Panc1 (cell line): ENCODE measurements around the gene SNAP25. TPM values are rescaled to one million over a fixed set of nuclear protein-coding genes. Genes with fewer than 3 reads are reported as not detected.

ENCODE experiments used
- ATAC-seq: fragments of 200-7000 bp; cut with Tn5 transposase; 2 replicates; pipeline ENCODE4 v1.9.1; 2020; ENCODE audit warnings: mild to moderate bottlenecking, moderate library complexity
- BruUV-seq: library from RNA; stranded (reverse); fragments of 400-500 nt; replicated peaks from 2 replicates; lab custom pipeline; 2021; lab: Mats Ljungman, UMichigan
- CTCF ChIA-PET: fragments of 300-600 bp; sonication (Branson Sonifier 250); formaldehyde crosslinking; loops from one replicate; lab custom pipeline; 2022; ENCODE audit warnings: antibody characterized with exemption; lab: Charles Lee
- POLR2A ChIA-PET: fragments of 300-600 bp; sonication (Branson Sonifier 250); formaldehyde crosslinking; loops from one replicate; lab custom pipeline; 2022; ENCODE audit warnings: antibody characterized with exemption; lab: Charles Lee
- DNase-seq: peaks from one replicate; pipeline ENCODE4 v3.0.0-alpha.2; 2010; ENCODE audit warnings: low read depth, low spot score
- H3K27ac ChIP-seq: 2 replicates; pipeline ENCODE4 v1.5.1; 2011; ENCODE audit warnings: mild to moderate bottlenecking, low read length, inconsistent platforms
- H3K27me3 ChIP-seq: fragments of 200-500 bp; sonication (Bioruptor generic); 2 replicates; pipeline ENCODE4 v1.6.0; 2014; ENCODE audit warnings: low read length, inconsistent platforms; ENCODE audit not compliant: control insufficient read depth, insufficient read depth
- H3K36me3 ChIP-seq: fragments of 200-500 bp; sonication (Bioruptor generic); 2 replicates; pipeline ENCODE4 v1.5.1; 2014; ENCODE audit warnings: inconsistent platforms, mild to moderate bottlenecking, low read length, moderate library complexity; ENCODE audit not compliant: control insufficient read depth, insufficient read depth
- H3K4me1 ChIP-seq: 2 replicates; pipeline ENCODE4 v1.5.1; 2011; ENCODE audit warnings: inconsistent platforms, mild to moderate bottlenecking, low read length, moderate library complexity; ENCODE audit not compliant: control insufficient read depth, insufficient read depth
- H3K4me3 ChIP-seq, 2 experiments: 2 replicates each; pipeline ENCODE4 v1.5.1; 2011 to 2012; ENCODE audit warnings: low read depth in 2 of 2, low read length in 2 of 2, mild to moderate bottlenecking in 2 of 2, inconsistent platforms in 1 of 2, moderate library complexity in 1 of 2
- H3K9me3 ChIP-seq: fragments of 200-500 bp; sonication (Bioruptor generic); 2 replicates; pipeline ENCODE4 v1.5.1; 2014; ENCODE audit warnings: low read depth, mild to moderate bottlenecking, inconsistent platforms, low read length, moderate library complexity; ENCODE audit not compliant: control insufficient read depth, insufficient read depth
- CTCF ChIP-seq: fragments of 450-650 bp; IDR thresholded peaks from 2 replicates; pipeline ENCODE4 v1.5.1; 2017; ENCODE audit warnings: mild to moderate bottlenecking
- POLR2AphosphoS5 ChIP-seq: IDR thresholded peaks from 2 replicates; pipeline ENCODE4 v1.6.1; 2012; ENCODE audit warnings: mild to moderate bottlenecking, low read depth, low read length, moderate library complexity
- REST ChIP-seq, 2 experiments: IDR thresholded peaks; 2 replicates each; pipeline ENCODE4 v1.6.1; 2011 to 2012; ENCODE audit warnings: low read depth in 2 of 2, control low read depth in 1 of 2, low read length in 1 of 2, mild to moderate bottlenecking in 1 of 2, moderate library complexity in 1 of 2; ENCODE audit not compliant: insufficient read depth in 1 of 2
- SIN3A ChIP-seq: IDR thresholded peaks from 2 replicates; pipeline ENCODE4 v1.6.1; 2012; ENCODE audit warnings: low read depth, mild to moderate bottlenecking, low read length, moderate library complexity, borderline replicate concordance; ENCODE audit not compliant: insufficient read depth
- TCF7L2 ChIP-seq: IDR thresholded peaks from 2 replicates; pipeline ENCODE4 v1.6.1; 2011; ENCODE audit warnings: mild to moderate bottlenecking, low read depth, low read length, inconsistent platforms
- in situ Hi-C: cut with HindIII; loops from 2 replicates; pipeline ENCODE4 v1.10.0; 2016; ENCODE audit warnings: low sequenced_read_pairs, low pct_unique_long_range_greater_than_20kb
- intact Hi-C: fragments of 100-400 bp; cut with micrococcal nuclease; formaldehyde crosslinking; loops from one replicate; pipeline ENCODE4 v1.10.0; 2022; ENCODE audit not compliant: unreplicated experiment
- total RNA-seq: library from RNA; stranded (reverse); gene quantifications from one replicate; pipeline ENCODE4 v1.2.1, GENCODE V29; 2021; ENCODE audit not compliant: unreplicated experiment

Gene SNAP25
- total RNA-seq, 1 experiment from 2014 or later = 0.69 TPM

- Histone ChIP-seq H3K4me1 (no peaks in the 10 kb centered on the region), H3K36me3 (no peaks in the 10 kb centered on the region), H3K9me3 (no peaks in the 10 kb centered on the region), H3K27me3 (no peaks in the 10 kb centered on the region), H3K27ac (no peak overlapping the region), H3K4me3 (no peak overlapping the region)
- CTCF ChIA-PET = interaction anchor here (0.6 kb wide), 1 partner anchor 1351 kb away, joined by 4 read pairs; no protein-coding TSS in a partner anchor
- DNase-seq (no peak), ATAC-seq (no peak)
- in situ Hi-C loops = no loop called here
- BruUV-seq = no TSS peak
- intact Hi-C loops = no loop called here
- no peak for TF ChIP-seq CTCF
- no peak for TF ChIP-seq SIN3A
- TF ChIP-seq POLR2AphosphoS5 = no peak
- no peak for TF ChIP-seq REST (IDR thresholded peaks at IDR 0.05; ENCODE audit: insufficient read depth in 1 of 2, low read depth in 2 of 2, low read length in 1 of 2)
- TF ChIP-seq TCF7L2 = no peak
- POLR2A ChIA-PET = no interaction called here
Measured at GRCh38 chr20:10270630-10271029, 52.0 kb downstream of the SNAP25 start.

- Histone ChIP-seq H3K9me3 (no peaks in the 10 kb centered on the region), H3K4me3 (no peak overlapping the region), H3K36me3 (no peaks in the 10 kb centered on the region), H3K27me3 (no peaks in the 10 kb centered on the region), H3K27ac (no peak overlapping the region), H3K4me1 (no peaks in the 10 kb centered on the region)
- POLR2A ChIA-PET = no interaction called here
- intact Hi-C loops = no loop called here
- ATAC-seq (no peak), DNase-seq (no peak)
- CTCF ChIA-PET = interaction anchor here (0.6 kb wide), 3 partner anchors 22 to 1272 kb away, joined by 3 to 4 read pairs (median 3); no protein-coding TSS in a partner anchor
- TF ChIP-seq POLR2AphosphoS5 (no peak), TCF7L2 (no peak), CTCF (no peak), REST (IDR thresholded peaks at IDR 0.05; ENCODE audit: insufficient read depth in 1 of 2, low read depth in 2 of 2, low read length in 1 of 2) (no peak), SIN3A (no peak)
- in situ Hi-C loops = no loop called here
- no TSS peak for BruUV-seq
Measured at GRCh38 chr20:10271494-10272219, 53.0 kb downstream of the SNAP25 start.
